Endothelial cell of umbilical vein (primary cell): ENCODE measurements around the gene DHRS7B. TPM values are rescaled to one million over a fixed set of nuclear protein-coding genes. Genes with fewer than 3 reads are reported as not detected.

ENCODE experiments used
- BruUV-seq: library from RNA; stranded (reverse); fragments of 400-500 nt; replicated peaks from 2 replicates; lab custom pipeline; 2021; lab: Mats Ljungman, UMichigan
- CTCF ChIA-PET: fragments of 300-600, 350-600 bp; sonication (Branson Sonifier 250); formaldehyde crosslinking; loops from one replicate; lab custom pipeline; 2021; ENCODE audit warnings: antibody characterized with exemption, inconsistent platforms; lab: Charles Lee
- POLR2A ChIA-PET: fragments of 300-600, 350-600 bp; sonication (Branson Sonifier 250); formaldehyde crosslinking; loops from one replicate; lab custom pipeline; 2021; ENCODE audit warnings: antibody characterized with exemption, inconsistent platforms; lab: Charles Lee
- DNase-seq: peaks from one replicate; pipeline ENCODE4 v3.0.0-alpha.2; 2011; ENCODE audit warnings: low read depth, low spot score
- FAIRE-seq: peaks from 2 replicates; lab custom pipeline; 2011; peaks lifted over from hg19 to GRCh38; lab: Jason Lieb, UNC
- H2AFZ ChIP-seq: 2 replicates; pipeline ENCODE4 v1.6.0; 2012; ENCODE audit warnings: low read depth, low read length, control low read depth, inconsistent platforms
- H3K27ac ChIP-seq: 2 replicates; pipeline ENCODE4 v1.5.1; 2011; ENCODE audit warnings: low read depth, mild to moderate bottlenecking, control low read depth, low read length, moderate library complexity; ENCODE audit not compliant: insufficient read depth
- H3K27me3 ChIP-seq, 2 experiments: 2 replicates each; pipeline versions ENCODE4 v1.6.0 to v1.6.1; 2011; ENCODE audit warnings: low read length in 2 of 2, mixed read lengths in 1 of 2; ENCODE audit not compliant: control insufficient read depth in 2 of 2, insufficient read depth in 2 of 2
- H3K36me3 ChIP-seq, 2 experiments: 2 replicates in 1 of 2; 3 replicates in 1 of 2; pipeline ENCODE4 v1.5.1; 2011; ENCODE audit warnings: low read length in 2 of 2, mild to moderate bottlenecking in 1 of 2, moderate library complexity in 1 of 2; ENCODE audit not compliant: control insufficient read depth in 2 of 2, insufficient read depth in 2 of 2; ENCODE audit errors: extremely low read depth in 1 of 2
- H3K4me1 ChIP-seq: 3 replicates; pipeline ENCODE4 v1.5.1; 2011; ENCODE audit warnings: mild to moderate bottlenecking, low read length; ENCODE audit not compliant: control insufficient read depth, insufficient read depth; ENCODE audit errors: extremely low read depth
- H3K4me2 ChIP-seq: 2 replicates; pipeline ENCODE4 v1.6.1; 2011; ENCODE audit warnings: low read length, control low read depth, mixed read lengths; ENCODE audit not compliant: insufficient read depth
- H3K4me3 ChIP-seq, 3 experiments: fragments of 200-600 bp in 1 of 3; sonication (generic), shearing (Covaris generic) in 1 of 3; replicated peaks in 1 of 3; 2 replicates each; pipeline ENCODE4 v1.5.1; 2011 to 2016; ENCODE audit warnings: control low read depth in 3 of 3, low read length in 3 of 3, mild to moderate bottlenecking in 2 of 3, inconsistent platforms in 1 of 3, low read depth in 1 of 3, moderate library complexity in 1 of 3; ENCODE audit not compliant: insufficient read depth in 1 of 3
- H3K79me2 ChIP-seq: 2 replicates; pipeline ENCODE4 v1.6.0; 2012; ENCODE audit warnings: low read length, inconsistent platforms; ENCODE audit not compliant: control insufficient read depth, insufficient read depth
- H3K9ac ChIP-seq: replicated peaks from 2 replicates; pipeline ENCODE3; 2011; ENCODE audit warnings: low read length, control low read depth; ENCODE audit not compliant: insufficient read depth; ENCODE audit errors: extremely low read depth
- H3K9me1 ChIP-seq: replicated peaks from 3 replicates; pipeline ENCODE4 v1.6.0; 2011; ENCODE audit warnings: mild to moderate bottlenecking, low read length; ENCODE audit not compliant: control insufficient read depth, insufficient read depth; ENCODE audit errors: extremely low read depth
- H3K9me3 ChIP-seq: replicated peaks from 2 replicates; pipeline ENCODE4 v1.5.1; 2012; ENCODE audit warnings: low read length, inconsistent platforms; ENCODE audit not compliant: control insufficient read depth, insufficient read depth
- H4K20me1 ChIP-seq: replicated peaks from 2 replicates; pipeline ENCODE3; 2011; ENCODE audit warnings: mild to moderate bottlenecking, low read length; ENCODE audit not compliant: control insufficient read depth, insufficient read depth; ENCODE audit errors: extremely low read depth
- EZH2 ChIP-seq: IDR thresholded peaks from 2 replicates; pipeline ENCODE4 v1.6.1; 2012; ENCODE audit warnings: borderline replicate concordance, low read depth, mild to moderate bottlenecking, moderate library complexity, low read length, inconsistent platforms; ENCODE audit not compliant: severe bottlenecking
- FOS ChIP-seq: IDR thresholded peaks from 2 replicates; pipeline ENCODE4 v1.6.1; 2011; ENCODE audit warnings: mild to moderate bottlenecking, low read length, moderate library complexity, borderline replicate concordance; ENCODE audit not compliant: insufficient read depth
- GATA2 ChIP-seq: IDR thresholded peaks from 2 replicates; pipeline ENCODE4 v1.7.0; 2011; ENCODE audit warnings: low read depth, mild to moderate bottlenecking, moderate library complexity, mixed read lengths, low read length; ENCODE audit not compliant: insufficient read length, insufficient read depth
- JUN ChIP-seq: IDR thresholded peaks from 2 replicates; pipeline ENCODE4 v1.6.1; 2011; ENCODE audit warnings: borderline replicate concordance, low read depth; ENCODE audit not compliant: insufficient read length, insufficient read depth
- MYC ChIP-seq: IDR thresholded peaks from one replicate; pipeline ENCODE4 v1.6.1; 2011; ENCODE audit warnings: mild to moderate bottlenecking, low read depth, low read length
- dilution Hi-C: fragments of 300-500 bp; cut with MboI; formaldehyde crosslinking; loops from one replicate; pipeline ENCODE4 v1.15.0; 2019; ENCODE audit warnings: low sequenced_read_pairs; ENCODE audit not compliant: extremely low pct_ligation_motif_present
- intact Hi-C: fragments of 100-400 bp; cut with micrococcal nuclease; formaldehyde crosslinking; loops from one replicate; pipeline ENCODE4 v1.10.0; 2022
- polyA plus RNA-seq, 4 experiments: library from polyadenylated mRNA; depleted of rRNA in 3 of 4; stranded (reverse) in 3 of 4; unstranded in 1 of 4; fragments of >200 nt; gene quantifications; 2 replicates each; pipeline versions ENCODE4 v1.2.1 to v1.2.3, GENCODE V29; 2011 to 2012; ENCODE audit warnings: missing spikeins in 1 of 4
- total RNA-seq: library from RNA; stranded (reverse); gene quantifications from 2 replicates; pipeline ENCODE4 v1.2.3, GENCODE V29; 2021
- TF ChIP-seq, protein P1 (sequence below), 2 donors: IDR thresholded peaks; 1 replicate in 1 of 2; 2 replicates in 1 of 2; pipeline ENCODE4 v1.5.1; 2011; ENCODE audit warnings: low read length in 2 of 2, mild to moderate bottlenecking in 2 of 2, moderate library complexity in 2 of 2, control low read depth in 1 of 2, inconsistent platforms in 1 of 2, low read depth in 1 of 2; ENCODE audit not compliant: insufficient read depth in 1 of 2; ENCODE audit errors: extremely low read depth in 1 of 2
- TF ChIP-seq, protein P2 (sequence below): IDR thresholded peaks from 2 replicates; pipeline ENCODE4 v1.6.1; 2011; ENCODE audit not compliant: insufficient read depth, insufficient read length

DHRS7B gene
- total and polyA plus RNA-seq, 2 donors (not counting 3 experiments of a cell fraction or from before 2014, with no cell fraction given): 14.0 to 28.1 TPM

DNA sequence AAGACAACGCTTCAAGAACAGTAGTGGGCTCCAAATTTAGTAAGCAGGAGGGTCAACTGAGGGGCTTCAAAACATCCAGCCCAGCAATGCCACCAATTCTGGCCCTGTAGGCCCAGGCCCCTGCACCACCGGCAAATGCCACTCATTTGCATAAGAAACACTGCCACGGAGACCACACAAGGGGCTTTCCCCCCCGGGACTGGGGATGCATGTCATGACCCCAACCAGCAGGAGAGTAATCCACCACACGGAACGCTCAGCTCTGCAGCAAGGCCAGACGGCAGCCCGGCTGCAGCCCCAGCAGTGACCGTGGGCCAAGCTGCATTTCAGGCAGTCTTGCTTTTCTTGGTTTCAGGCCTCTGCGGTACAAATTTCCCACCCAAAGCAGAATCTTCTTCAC lies 73.1 kb downstream of the DHRS7B start:
- ChIA-PET POLR2A (no interaction called here), CTCF (interaction anchor here (1.2 to 1.8 kb wide), 3 partner anchors 13 to 80 kb away, joined by 3 to 4 read pairs (median 3); no protein-coding TSS in a partner anchor)
- H4K20me1 ChIP-seq: no peaks in the 10 kb centered on the region
- BruUV-seq: no TSS peak
- H3K27me3 ChIP-seq: no peaks in the 10 kb centered on the region
- no peaks in the 10 kb centered on the region for H3K9me1 ChIP-seq
- DNase-seq (no peak), FAIRE-seq (no peak)
- H2AFZ ChIP-seq: no peak overlapping the region
- no peak overlapping the region for H3K4me2 ChIP-seq
- dilution Hi-C loops: no loop called here
- TF ChIP-seq, protein P1, sequence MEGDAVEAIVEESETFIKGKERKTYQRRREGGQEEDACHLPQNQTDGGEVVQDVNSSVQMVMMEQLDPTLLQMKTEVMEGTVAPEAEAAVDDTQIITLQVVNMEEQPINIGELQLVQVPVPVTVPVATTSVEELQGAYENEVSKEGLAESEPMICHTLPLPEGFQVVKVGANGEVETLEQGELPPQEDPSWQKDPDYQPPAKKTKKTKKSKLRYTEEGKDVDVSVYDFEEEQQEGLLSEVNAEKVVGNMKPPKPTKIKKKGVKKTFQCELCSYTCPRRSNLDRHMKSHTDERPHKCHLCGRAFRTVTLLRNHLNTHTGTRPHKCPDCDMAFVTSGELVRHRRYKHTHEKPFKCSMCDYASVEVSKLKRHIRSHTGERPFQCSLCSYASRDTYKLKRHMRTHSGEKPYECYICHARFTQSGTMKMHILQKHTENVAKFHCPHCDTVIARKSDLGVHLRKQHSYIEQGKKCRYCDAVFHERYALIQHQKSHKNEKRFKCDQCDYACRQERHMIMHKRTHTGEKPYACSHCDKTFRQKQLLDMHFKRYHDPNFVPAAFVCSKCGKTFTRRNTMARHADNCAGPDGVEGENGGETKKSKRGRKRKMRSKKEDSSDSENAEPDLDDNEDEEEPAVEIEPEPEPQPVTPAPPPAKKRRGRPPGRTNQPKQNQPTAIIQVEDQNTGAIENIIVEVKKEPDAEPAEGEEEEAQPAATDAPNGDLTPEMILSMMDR (IDR thresholded peaks at IDR 0.05; ENCODE audit: extremely low read depth in 1 of 2, insufficient read depth in 1 of 2, low read depth in 1 of 2, low read length in 2 of 2): no peak
- TF ChIP-seq FOS (no peak), GATA2 (no peak), EZH2 (no peak), MYC (no peak), JUN (no peak)
- TF ChIP-seq, protein P2, sequence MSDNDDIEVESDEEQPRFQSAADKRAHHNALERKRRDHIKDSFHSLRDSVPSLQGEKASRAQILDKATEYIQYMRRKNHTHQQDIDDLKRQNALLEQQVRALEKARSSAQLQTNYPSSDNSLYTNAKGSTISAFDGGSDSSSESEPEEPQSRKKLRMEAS: no peak
- H3K27ac ChIP-seq: no peak overlapping the region
- peaks cover 64% of the 10 kb centered on the region for H3K79me2 ChIP-seq
- intact Hi-C loops: no loop called here
- no peak overlapping the region for H3K9ac ChIP-seq
- H3K36me3 ChIP-seq: peaks cover 2 to 12% of the 10 kb centered on the region in 2 experiments
- H3K4me1 ChIP-seq: no peaks in the 10 kb centered on the region
- H3K4me3 ChIP-seq: no peak overlapping the region
- no peaks in the 10 kb centered on the region for H3K9me3 ChIP-seq
